Measurements from ENCODE around the gene ARHGEF3.

Gene ARHGEF3

DNA sequence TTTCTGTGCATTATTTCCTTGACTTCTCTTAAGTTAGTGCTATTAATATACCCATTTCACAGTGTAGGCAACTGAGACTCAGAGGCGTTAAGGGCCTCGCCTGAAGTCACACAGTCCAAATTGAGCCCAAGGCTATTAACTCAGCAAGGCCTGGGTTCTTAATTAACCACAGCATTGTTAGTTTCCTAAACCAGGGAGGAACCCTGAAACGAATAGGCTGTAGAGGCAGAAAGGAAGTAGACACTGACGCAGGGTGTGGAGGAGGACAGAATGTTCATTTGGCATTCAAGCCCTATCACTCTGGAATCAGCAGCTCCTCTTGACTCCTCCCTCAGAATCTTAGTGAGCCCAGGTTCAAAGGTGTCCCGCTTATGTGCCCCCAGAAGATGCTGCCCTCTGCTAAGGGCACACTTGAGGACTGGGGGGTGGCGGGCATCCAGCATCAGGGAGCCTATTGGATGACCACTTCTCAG lies 13.9 kb downstream of the ARHGEF3 start:
- TF ChIP-seq CTCF (IDR thresholded peaks at IDR 0.05; ENCODE audit: low read length, missing control alignments) = no peak
- no peak for DNase-seq (ENCODE audit: low read depth)

DNA sequence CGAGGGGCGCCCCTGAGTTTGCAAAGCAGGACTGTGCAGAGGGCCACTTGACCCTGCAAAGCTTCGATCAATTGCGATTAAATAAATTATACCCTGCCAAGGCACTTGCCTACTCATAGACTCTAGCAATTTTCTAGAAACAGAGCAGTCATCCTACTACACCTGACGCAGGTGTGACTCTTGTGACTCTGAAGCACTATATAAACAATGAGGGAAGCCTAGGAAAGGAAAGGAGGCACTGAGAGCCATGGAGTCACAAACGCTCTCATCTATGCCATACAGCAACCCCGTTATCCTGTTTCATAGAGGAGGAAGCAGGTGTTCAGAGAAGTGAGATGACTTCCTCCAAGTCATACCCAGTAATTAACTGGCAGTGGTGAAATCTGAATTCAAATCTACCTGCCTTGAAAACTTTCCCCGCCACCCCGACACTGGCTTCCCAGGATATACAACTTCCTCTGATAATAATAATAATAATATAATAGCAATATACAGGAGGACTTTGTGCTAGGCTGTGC lies 14.4 kb downstream of the ARHGEF3 start:
- no peak overlapping the region for H3K4me3 ChIP-seq (replicated peaks; ENCODE audit: low read depth, low read length)
- TF ChIP-seq CTCF (IDR thresholded peaks at IDR 0.05; ENCODE audit: low read length, missing control alignments) = no peak
- DNase-seq (ENCODE audit: low read depth) = no peak

More for the DNA sequence above, 13.9 kb downstream of the ARHGEF3 start:
- no peak overlapping the region for H3K4me3 ChIP-seq (replicated peaks; ENCODE audit: low read depth, low read length)

DNA sequence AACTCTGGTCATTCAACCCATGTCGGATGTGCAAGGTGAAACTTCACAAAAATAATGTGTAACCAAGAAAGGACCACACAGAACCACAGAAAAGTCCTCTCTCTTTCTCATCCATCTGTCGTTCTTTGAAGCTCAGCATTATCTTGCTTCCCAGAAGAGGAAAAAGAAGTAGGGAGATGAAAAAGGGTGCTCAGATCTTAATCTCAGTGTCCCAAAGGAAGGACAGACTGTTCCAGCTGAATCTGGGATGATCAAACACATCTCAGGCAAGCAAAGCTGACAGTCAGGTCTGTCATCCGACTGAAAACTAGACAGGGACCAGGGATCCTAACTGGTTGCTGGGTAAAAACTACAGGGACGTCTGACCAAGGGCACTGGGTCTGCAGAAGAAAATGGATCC lies 16.2 kb downstream of the ARHGEF3 start:
- DNase-seq (ENCODE audit: low read depth) = no peak
- H3K4me3 ChIP-seq (replicated peaks; ENCODE audit: low read depth, low read length) = no peak overlapping the region
- TF ChIP-seq CTCF (IDR thresholded peaks at IDR 0.05; ENCODE audit: low read length, missing control alignments) = no peak

DNA sequence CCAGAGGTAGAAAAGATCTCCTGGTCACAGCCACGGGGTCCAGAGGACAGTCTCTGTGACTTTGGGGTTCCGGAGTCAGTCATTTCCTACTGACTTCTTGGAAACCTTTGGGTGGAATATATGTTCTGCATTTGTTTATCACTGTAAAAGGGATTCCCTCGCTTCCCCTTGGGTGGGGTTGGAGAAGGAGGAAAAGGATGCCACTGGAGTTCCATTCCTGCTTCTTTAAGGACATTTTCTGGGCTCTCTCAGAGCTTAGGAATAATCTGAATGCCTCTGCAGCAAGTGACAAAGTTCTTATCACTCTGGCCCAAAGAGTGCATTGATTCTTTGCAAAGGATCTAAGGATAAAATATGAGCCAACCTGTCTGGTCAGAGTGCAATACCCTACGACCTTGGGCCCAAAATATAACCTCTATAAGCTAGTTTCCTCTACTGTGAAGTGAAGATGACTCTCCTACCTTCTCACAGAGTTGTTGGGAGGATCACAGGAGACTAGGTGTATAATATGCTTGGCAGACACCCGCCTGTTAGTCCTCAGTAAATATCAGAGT lies 17.2 kb downstream of the ARHGEF3 start:
- no peak for DNase-seq (ENCODE audit: low read depth)
- no peak for TF ChIP-seq CTCF (IDR thresholded peaks at IDR 0.05; ENCODE audit: low read length, missing control alignments)
- no peak overlapping the region for H3K4me3 ChIP-seq (replicated peaks; ENCODE audit: low read depth, low read length)

DNA sequence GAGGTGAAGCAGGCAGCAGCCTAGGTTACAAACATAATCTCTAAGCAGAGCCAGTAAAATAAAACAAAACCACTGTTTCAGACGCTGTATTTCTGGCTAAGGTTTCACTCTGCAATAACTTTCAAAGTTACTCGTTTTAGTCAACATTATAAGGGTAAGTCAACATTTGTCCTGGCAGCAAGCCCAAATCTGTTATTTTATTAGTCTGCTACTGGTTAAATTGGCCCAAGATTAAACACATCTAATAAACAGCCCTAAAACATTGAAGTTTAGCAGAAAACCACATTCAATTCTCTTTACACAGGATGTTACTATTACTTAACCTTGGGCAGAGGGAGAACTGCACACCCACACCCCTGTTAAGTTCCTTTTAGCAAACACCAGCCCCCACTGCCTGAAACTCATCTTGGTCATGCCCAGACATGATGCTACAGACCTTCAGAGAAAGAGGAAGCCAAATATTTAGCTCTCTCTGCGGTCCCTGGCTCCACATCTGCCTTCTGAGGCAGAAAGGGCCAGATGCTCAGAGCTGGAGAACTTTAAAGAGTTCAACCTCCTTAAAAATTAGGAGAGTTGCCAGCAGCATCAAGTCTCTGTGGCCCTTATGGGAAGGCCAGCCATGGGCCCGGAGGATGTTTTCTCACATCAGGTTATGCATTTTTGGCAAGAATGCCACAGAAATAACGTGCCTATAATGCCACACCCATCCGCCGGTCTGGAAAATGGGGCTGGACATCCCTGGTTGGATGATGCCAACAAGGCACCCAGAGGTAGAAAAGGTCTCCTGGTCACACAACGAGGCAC lies 17.9 kb downstream of the ARHGEF3 start:
- DNase-seq (ENCODE audit: low read depth) = peak; percentile 82
- no peak for TF ChIP-seq CTCF (IDR thresholded peaks at IDR 0.05; ENCODE audit: low read length, missing control alignments)
- H3K4me3 ChIP-seq (replicated peaks; ENCODE audit: low read depth, low read length) = no peak overlapping the region

GRCh38 chr3:56782906-56783305 lies 18.8 kb downstream of the ARHGEF3 start:
- no peak overlapping the region for H3K4me3 ChIP-seq (replicated peaks; ENCODE audit: low read depth, low read length)
- DNase-seq (ENCODE audit: low read depth) = no peak

More at GRCh38 chr3:56782906-56783305, 18.8 kb downstream of the ARHGEF3 start:
- TF ChIP-seq CTCF (IDR thresholded peaks at IDR 0.05; ENCODE audit: low read length, missing control alignments) = no peak
